ENCODE results near the gene APOBEC4.
"Not testable (repeated sequence)": the region's sequence is repeated elsewhere in the genome, so short reads cannot be mapped to it uniquely, and the experiment has no call there.

Gene APOBEC4

DNA sequence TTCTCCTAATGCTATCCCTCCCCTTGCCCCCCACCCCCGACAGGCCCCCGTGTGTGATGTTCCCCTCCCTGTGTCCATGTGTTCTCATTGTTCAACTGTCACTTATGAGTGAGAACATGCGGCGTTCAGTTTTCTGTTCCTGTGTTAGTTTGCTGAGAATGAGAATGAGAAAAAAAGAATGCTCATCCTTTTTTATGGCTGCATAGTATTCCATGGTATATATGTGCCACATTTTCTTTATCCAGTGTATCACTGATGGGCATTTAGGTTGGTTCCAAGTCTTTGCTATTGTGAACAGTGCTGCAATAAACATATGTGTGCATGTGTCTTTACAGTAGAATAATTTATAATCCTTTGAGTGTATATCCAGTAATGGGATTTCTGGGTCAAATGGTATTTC is 26.2 kb upstream of the APOBEC4 start:
- not testable (repeated sequence) for H3K27me3 Mint-ChIP-seq, H3K4me3 Mint-ChIP-seq, H3K4me1 Mint-ChIP-seq, H3K9me3 Mint-ChIP-seq, H3K36me3 Mint-ChIP-seq, H3K27ac Mint-ChIP-seq

DNA sequence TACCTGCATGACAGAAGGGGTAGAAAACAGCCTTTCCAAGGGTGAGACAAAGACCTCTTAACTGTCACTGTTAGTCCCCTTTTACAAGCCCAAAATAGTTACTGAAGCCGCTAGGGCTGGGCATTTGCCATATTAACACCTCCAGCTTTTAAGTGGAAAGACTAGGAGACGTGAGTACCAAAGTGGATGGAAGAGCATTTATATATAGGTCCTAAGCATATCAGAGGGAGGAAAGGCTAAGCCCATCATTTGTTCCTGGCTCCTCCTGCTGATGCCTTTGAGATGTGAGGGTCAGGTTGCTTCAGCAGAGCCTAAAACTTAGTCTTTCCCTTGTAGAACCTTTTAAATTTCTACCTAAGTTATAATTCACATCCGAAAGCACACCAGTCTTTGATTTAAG is 25.7 kb upstream of the APOBEC4 start:
- H3K4me3 Mint-ChIP-seq: no peak overlapping the region
- no peak overlapping the region for H3K27ac Mint-ChIP-seq
- H3K27me3 Mint-ChIP-seq: no peaks in the 10 kb centered on the region
- no peaks in the 10 kb centered on the region for H3K36me3 Mint-ChIP-seq
- H3K4me1 Mint-ChIP-seq: no peaks in the 10 kb centered on the region
- H3K9me3 Mint-ChIP-seq: no peaks in the 10 kb centered on the region

- H3K9me3 Mint-ChIP-seq: no peaks in the 10 kb centered on the region
- peaks cover 5% of the 10 kb centered on the region for H3K36me3 Mint-ChIP-seq
- no peaks in the 10 kb centered on the region for H3K27me3 Mint-ChIP-seq
- no peaks in the 10 kb centered on the region for H3K4me1 Mint-ChIP-seq
- H3K4me3 Mint-ChIP-seq: no peak overlapping the region
- no peak overlapping the region for H3K27ac Mint-ChIP-seq
Observed at GRCh38 chr1:183676586-183677189, 23.6 kb upstream of the APOBEC4 start.

- Mint-ChIP-seq H3K4me1 (no peaks in the 10 kb centered on the region), H3K4me3 (no peak overlapping the region), H3K27ac (no peak overlapping the region), H3K9me3 (no peaks in the 10 kb centered on the region), H3K36me3 (peaks cover 5% of the 10 kb centered on the region), H3K27me3 (no peaks in the 10 kb centered on the region)
Observed at GRCh38 chr1:183675883-183676585, 22.9 kb upstream of the APOBEC4 start.

DNA sequence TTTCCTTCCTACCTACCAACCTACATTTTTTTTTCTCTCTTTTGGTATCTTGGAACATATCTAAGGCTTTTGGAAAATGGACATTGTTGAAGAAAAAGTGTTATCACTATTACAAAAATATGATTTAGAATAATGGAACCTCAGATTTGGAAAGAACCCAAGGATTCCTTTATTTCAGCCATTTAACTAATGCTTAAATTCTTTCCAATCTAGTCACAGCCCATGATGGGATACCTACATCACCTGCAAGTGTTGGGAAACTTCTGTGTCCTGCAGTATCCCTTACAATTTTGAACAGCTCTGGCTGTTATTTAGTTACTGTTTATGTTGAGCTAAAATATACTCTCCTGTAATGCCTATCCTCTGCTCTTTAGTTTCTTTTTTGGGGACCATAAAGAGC is 22.3 kb upstream of the APOBEC4 start:
- no peak overlapping the region for H3K4me3 Mint-ChIP-seq
- no peaks in the 10 kb centered on the region for H3K4me1 Mint-ChIP-seq
- H3K9me3 Mint-ChIP-seq: no peaks in the 10 kb centered on the region
- H3K36me3 Mint-ChIP-seq: peaks cover 10% of the 10 kb centered on the region
- H3K27ac Mint-ChIP-seq: no peak overlapping the region
- no peaks in the 10 kb centered on the region for H3K27me3 Mint-ChIP-seq

DNA sequence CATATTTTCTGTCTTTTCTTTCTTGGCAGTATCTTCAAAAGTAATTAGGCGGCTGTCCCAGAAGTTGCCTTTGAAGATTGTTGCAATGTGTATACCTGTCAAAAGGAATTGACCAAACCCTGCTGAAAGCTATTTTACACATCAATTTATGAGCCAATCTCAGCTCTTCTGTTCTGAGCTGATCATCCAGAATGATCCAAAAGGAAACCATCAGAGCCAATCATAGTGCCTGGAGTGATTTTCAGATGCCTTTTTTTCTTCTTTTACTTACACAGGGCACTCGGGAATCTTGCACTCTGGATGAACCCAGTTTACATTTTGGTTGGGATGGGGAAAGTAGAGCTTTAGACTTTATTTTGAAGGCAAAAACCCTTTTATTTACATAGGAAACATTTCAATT is 21.8 kb upstream of the APOBEC4 start:
- H3K27ac Mint-ChIP-seq: no peak overlapping the region
- no peaks in the 10 kb centered on the region for H3K27me3 Mint-ChIP-seq
- no peak overlapping the region for H3K4me3 Mint-ChIP-seq
- no peaks in the 10 kb centered on the region for H3K9me3 Mint-ChIP-seq
- H3K36me3 Mint-ChIP-seq: peaks cover 10% of the 10 kb centered on the region
- no peaks in the 10 kb centered on the region for H3K4me1 Mint-ChIP-seq

DNA sequence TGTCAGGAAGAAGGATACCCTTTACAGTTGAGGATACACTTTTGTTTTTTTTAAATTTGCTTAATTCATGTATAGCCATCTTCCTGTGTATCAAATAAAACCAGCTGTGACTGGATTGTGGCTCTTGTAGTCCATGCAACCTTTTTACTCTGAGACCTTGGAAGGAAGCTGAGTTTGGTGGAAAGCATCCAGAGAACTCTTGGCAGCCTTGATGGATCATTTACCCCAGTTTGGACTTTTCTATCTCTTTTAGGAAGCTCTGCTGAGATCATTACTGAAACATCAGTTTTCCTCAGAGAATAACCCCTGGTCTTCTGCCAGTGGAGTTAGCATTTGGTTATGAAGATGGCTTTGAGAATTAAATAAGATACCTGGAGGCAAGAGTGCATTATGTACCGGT is 21.2 kb upstream of the APOBEC4 start:
- Mint-ChIP-seq H3K27me3 (no peaks in the 10 kb centered on the region), H3K27ac (no peak overlapping the region), H3K4me1 (no peaks in the 10 kb centered on the region), H3K36me3 (peaks cover 13% of the 10 kb centered on the region), H3K4me3 (no peak overlapping the region), H3K9me3 (no peaks in the 10 kb centered on the region)

GRCh38 chr1:183673605-183674323 is 20.6 kb upstream of the APOBEC4 start:
- H3K36me3 Mint-ChIP-seq: peaks cover 14% of the 10 kb centered on the region
- H3K4me1 Mint-ChIP-seq: no peaks in the 10 kb centered on the region
- no peaks in the 10 kb centered on the region for H3K9me3 Mint-ChIP-seq
- H3K4me3 Mint-ChIP-seq: no peak overlapping the region
- no peak overlapping the region for H3K27ac Mint-ChIP-seq
- no peaks in the 10 kb centered on the region for H3K27me3 Mint-ChIP-seq

DNA sequence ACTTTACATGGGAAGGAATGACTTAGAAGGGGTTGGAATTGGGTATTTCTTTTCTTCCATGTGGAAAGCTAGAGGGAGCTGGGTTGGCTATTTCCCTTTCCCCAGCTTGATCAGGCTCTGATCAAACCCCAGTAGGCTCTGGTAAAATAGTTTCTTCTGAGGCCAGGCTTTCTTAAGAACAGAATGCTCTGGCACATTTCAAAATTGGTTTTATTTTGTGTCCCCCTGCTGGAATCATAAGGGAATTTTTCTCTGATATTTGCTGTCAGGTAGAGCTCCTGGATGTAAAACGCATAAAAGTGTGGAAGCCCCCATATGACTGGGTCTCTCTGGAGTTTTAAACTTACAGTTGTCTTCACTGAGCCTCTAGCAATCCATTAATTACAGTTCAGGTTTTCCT is 17.1 kb upstream of the APOBEC4 start:
- no peaks in the 10 kb centered on the region for H3K9me3 Mint-ChIP-seq
- peaks cover 14% of the 10 kb centered on the region for H3K36me3 Mint-ChIP-seq
- no peaks in the 10 kb centered on the region for H3K27me3 Mint-ChIP-seq
- no peak overlapping the region for H3K4me3 Mint-ChIP-seq
- H3K27ac Mint-ChIP-seq: no peak overlapping the region
- no peaks in the 10 kb centered on the region for H3K4me1 Mint-ChIP-seq

DNA sequence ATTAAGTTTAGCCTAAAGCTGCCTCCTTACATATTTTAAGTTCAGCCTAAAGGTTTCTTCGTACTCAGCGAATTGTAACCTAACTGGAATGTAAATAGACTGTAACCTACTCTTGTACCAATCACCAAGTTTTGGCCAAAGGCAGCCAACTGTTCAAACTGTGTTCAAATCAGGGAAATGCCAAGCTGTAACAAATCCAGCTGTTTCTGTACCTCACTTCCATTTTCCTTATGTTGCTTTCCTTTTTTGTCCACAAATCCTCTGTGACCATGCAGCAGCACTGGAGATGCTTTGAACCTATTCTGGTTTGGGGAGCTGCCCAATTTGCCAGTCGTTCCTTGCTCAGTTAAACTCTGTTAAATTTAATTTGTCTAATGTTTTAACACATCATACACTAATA is 3.2 kb upstream of the APOBEC4 start:
- Mint-ChIP-seq H3K27me3 (no peaks in the 10 kb centered on the region), H3K9me3 (no peaks in the 10 kb centered on the region), H3K27ac (no peak overlapping the region), H3K4me1 (peaks cover 37% of the 10 kb centered on the region), H3K36me3 (no peaks in the 10 kb centered on the region), H3K4me3 (no peak overlapping the region)

GRCh38 chr1:183655562-183656075 is 2.5 kb upstream of the APOBEC4 start:
- Mint-ChIP-seq H3K27ac (peak overlapping the region; percentile 69), H3K9me3 (no peaks in the 10 kb centered on the region), H3K36me3 (no peaks in the 10 kb centered on the region), H3K4me1 (peaks cover 41% of the 10 kb centered on the region), H3K27me3 (no peaks in the 10 kb centered on the region), H3K4me3 (no peak overlapping the region)

DNA sequence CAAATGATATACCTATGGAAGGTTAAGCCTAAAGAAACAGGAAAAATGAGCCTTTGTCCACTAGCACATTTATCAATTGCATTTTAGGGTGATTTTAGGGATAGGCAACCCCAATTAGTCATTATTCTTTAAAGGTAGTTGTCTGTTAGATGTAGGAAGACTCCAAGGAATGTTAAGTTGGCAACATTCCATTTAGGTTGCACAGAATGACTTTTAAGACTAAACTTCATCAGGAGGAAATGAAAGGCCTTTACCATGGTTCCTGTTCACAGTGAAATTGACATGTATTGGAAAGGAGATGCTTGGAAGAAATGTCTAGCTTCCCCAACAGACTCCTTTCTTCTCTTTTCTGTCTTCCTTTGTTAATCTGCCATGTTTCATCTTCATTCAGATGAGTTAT is 1.6 kb upstream of the APOBEC4 start:
- Mint-ChIP-seq H3K9me3 (no peaks in the 10 kb centered on the region), H3K4me1 (peaks cover 41% of the 10 kb centered on the region), H3K27ac (no peak overlapping the region), H3K36me3 (no peaks in the 10 kb centered on the region), H3K27me3 (no peaks in the 10 kb centered on the region), H3K4me3 (no peak overlapping the region)

- Mint-ChIP-seq H3K27ac (peak overlapping the region; percentile 73), H3K9me3 (no peaks in the 10 kb centered on the region), H3K4me3 (no peak overlapping the region), H3K36me3 (no peaks in the 10 kb centered on the region), H3K4me1 (peaks cover 41% of the 10 kb centered on the region), H3K27me3 (no peaks in the 10 kb centered on the region)
Observed at GRCh38 chr1:183653876-183654451, 848 bp upstream of the APOBEC4 start.

GRCh38 chr1:183653462-183653794 is 312 bp upstream of the APOBEC4 start:
- Mint-ChIP-seq H3K27me3 (no peaks in the 10 kb centered on the region), H3K27ac (no peak overlapping the region), H3K4me3 (no peak overlapping the region), H3K36me3 (no peaks in the 10 kb centered on the region), H3K9me3 (no peaks in the 10 kb centered on the region), H3K4me1 (peaks cover 41% of the 10 kb centered on the region)

GRCh38 chr1:183652107-183652506 is 1.0 kb downstream of the APOBEC4 start:
- H3K27ac Mint-ChIP-seq: peak overlapping the region; percentile 91
- H3K4me1 Mint-ChIP-seq: peaks cover 41% of the 10 kb centered on the region
- no peaks in the 10 kb centered on the region for H3K27me3 Mint-ChIP-seq
- no peaks in the 10 kb centered on the region for H3K9me3 Mint-ChIP-seq
- no peaks in the 10 kb centered on the region for H3K36me3 Mint-ChIP-seq
- peak overlapping the region; percentile 43 for H3K4me3 Mint-ChIP-seq

DNA sequence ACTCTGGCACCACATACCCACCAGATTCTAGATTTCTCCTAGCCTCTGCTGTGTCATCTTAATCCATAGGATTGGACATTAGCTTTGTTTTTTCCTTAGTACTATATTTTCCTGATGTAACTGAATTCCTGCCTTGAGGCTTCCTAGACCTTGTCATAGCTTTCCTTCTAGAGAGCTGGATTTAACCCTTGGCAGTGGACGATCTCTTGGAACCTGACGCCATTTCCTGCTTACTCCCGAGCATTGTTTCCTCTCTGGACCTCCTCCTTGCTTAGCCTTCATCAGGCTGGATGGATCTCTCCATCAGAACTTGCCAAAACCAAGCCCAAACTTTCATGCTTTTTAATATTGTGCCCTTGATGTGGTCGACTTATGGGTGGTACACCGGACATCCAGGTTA is 1.5 kb downstream of the APOBEC4 start:
- Mint-ChIP-seq H3K27me3 (no peaks in the 10 kb centered on the region), H3K9me3 (no peaks in the 10 kb centered on the region), H3K36me3 (no peaks in the 10 kb centered on the region), H3K4me3 (no peak overlapping the region), H3K27ac (peak overlapping the region; percentile 91), H3K4me1 (peaks cover 41% of the 10 kb centered on the region)

All from activated naive CD4-positive, alpha-beta T cell treated with anti-CD3 and anti-CD28 coated beads, Interleukin-2, amount 50 U/mL, for 24 hours (primary cell).